ENCODE results near the gene ABCA1.
A peak's percentile ranks its signal among the peaks of the same experiment; 100 is the strongest.

The ABCA1 gene

DNA sequence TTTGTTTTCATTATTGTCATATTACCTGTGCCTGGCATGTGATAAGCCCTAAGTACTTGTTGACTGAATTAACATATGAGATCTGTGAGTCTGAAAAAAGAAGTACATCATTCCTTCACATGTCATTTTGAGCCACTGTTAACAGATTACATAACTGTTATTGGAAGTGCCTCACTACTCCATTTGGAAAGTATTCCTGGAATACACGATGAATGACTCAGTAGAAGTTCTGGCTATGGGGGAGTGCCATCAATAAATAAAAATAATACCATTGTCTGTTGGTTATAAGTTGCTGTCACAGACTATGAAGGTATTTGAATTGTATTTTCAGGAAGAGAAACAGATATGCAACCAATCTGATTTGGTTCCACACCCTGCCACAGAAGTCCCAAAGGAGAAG lies 151.2 kb downstream of the ABCA1 start:
- Histone ChIP-seq H3K4me1 (ENCODE audit: low read length) (peaks cover 61% of the 10 kb centered on the region), H3K9me3 (ENCODE audit: insufficient read depth, low read length) (no peaks in the 10 kb centered on the region), H3K4me3 (ENCODE audit: low read length) (no peak overlapping the region), H2AFZ (ENCODE audit: low read depth, low read length) (no peak overlapping the region), H3K27me3 (ENCODE audit: low read depth, low read length) (no peaks in the 10 kb centered on the region), H4K20me1 (ENCODE audit: insufficient read depth, low read length) (no peaks in the 10 kb centered on the region), H3K9ac (ENCODE audit: low read length) (no peak overlapping the region), H3K36me3 (replicated peaks; ENCODE audit: low read depth, low read length) (no peaks in the 10 kb centered on the region), H3K4me2 (ENCODE audit: low read length) (no peak overlapping the region), H3K79me2 (ENCODE audit: low read length) (no peaks in the 10 kb centered on the region), H3K27ac (ENCODE audit: low read length) (no peak overlapping the region)
- no peak for TF ChIP-seq EZH2phosphoT487 (IDR thresholded peaks at IDR 0.05; ENCODE audit: low read depth)
- TF ChIP-seq, protein P1, sequence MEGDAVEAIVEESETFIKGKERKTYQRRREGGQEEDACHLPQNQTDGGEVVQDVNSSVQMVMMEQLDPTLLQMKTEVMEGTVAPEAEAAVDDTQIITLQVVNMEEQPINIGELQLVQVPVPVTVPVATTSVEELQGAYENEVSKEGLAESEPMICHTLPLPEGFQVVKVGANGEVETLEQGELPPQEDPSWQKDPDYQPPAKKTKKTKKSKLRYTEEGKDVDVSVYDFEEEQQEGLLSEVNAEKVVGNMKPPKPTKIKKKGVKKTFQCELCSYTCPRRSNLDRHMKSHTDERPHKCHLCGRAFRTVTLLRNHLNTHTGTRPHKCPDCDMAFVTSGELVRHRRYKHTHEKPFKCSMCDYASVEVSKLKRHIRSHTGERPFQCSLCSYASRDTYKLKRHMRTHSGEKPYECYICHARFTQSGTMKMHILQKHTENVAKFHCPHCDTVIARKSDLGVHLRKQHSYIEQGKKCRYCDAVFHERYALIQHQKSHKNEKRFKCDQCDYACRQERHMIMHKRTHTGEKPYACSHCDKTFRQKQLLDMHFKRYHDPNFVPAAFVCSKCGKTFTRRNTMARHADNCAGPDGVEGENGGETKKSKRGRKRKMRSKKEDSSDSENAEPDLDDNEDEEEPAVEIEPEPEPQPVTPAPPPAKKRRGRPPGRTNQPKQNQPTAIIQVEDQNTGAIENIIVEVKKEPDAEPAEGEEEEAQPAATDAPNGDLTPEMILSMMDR (IDR thresholded peaks at IDR 0.05; ENCODE audit: low read depth, low read length), result no peak

DNA sequence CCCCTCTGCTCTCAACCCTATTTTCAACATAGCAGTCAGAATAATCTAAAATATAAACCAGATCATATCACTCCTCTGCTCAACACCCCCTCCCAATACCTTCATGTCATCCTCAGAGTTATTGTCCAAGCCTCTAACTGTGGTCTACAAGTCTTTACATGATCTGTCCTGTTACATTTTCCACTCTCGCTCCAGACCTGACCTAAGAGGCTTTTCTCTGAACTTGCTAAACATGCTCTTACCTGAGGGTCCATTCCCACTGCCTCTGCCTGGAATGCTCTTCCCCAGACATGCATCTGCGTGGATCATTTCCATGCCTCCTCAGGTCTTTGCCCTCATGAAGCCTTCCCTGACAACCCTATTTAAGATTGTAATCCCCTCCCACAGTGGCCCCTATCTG lies 152.0 kb downstream of the ABCA1 start:
- Histone ChIP-seq H3K9ac (ENCODE audit: low read length) (peak overlapping the region; percentile 35; the same call in 1 of the 2 replicates), H3K79me2 (ENCODE audit: low read length) (no peaks in the 10 kb centered on the region), H2AFZ (ENCODE audit: low read depth, low read length) (no peak overlapping the region), H3K4me1 (ENCODE audit: low read length) (peaks cover 61% of the 10 kb centered on the region), H3K36me3 (replicated peaks; ENCODE audit: low read depth, low read length) (peaks cover 3% of the 10 kb centered on the region), H3K4me3 (ENCODE audit: low read length) (0 out of 2 replicates have a peak overlapping the region, but pooled peaks have one; percentile 64), H3K27me3 (ENCODE audit: low read depth, low read length) (no peaks in the 10 kb centered on the region), H4K20me1 (ENCODE audit: insufficient read depth, low read length) (no peaks in the 10 kb centered on the region), H3K27ac (ENCODE audit: low read length) (peak overlapping the region; percentile 70), H3K9me3 (ENCODE audit: insufficient read depth, low read length) (no peaks in the 10 kb centered on the region), H3K4me2 (ENCODE audit: low read length) (peak overlapping the region; percentile 64)
- TF ChIP-seq, protein P1 (IDR thresholded peaks at IDR 0.05; ENCODE audit: low read depth, low read length), result no peak
- no peak for TF ChIP-seq EZH2phosphoT487 (IDR thresholded peaks at IDR 0.05; ENCODE audit: low read depth)

DNA sequence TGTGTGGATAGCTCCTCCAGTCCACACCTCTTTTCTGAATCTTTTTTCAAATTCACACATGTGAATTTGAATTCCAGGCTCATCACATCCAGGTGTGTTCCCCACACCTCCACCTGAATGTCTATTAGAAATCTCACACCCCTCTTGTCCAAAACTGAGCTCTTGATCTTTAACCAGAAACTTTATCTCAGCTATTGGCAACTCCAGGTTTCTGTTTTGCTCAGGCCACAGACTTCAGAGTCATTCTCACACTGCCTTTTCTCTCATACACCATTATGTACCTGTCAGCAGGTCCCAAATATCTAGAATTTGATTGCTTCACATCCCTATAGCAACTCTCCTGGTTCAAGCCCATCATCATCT lies 152.4 kb downstream of the ABCA1 start:
- TF ChIP-seq, protein P1 (IDR thresholded peaks at IDR 0.05; ENCODE audit: low read depth, low read length), result no peak
- Histone ChIP-seq H3K27ac (ENCODE audit: low read length) (peak overlapping the region; percentile 70), H3K27me3 (ENCODE audit: low read depth, low read length) (no peaks in the 10 kb centered on the region), H3K9me3 (ENCODE audit: insufficient read depth, low read length) (no peaks in the 10 kb centered on the region), H3K9ac (ENCODE audit: low read length) (peak overlapping the region; percentile 35), H3K4me2 (ENCODE audit: low read length) (peak overlapping the region; percentile 64), H3K79me2 (ENCODE audit: low read length) (no peaks in the 10 kb centered on the region), H3K4me1 (ENCODE audit: low read length) (peaks cover 62% of the 10 kb centered on the region), H3K4me3 (ENCODE audit: low read length) (peak overlapping the region; percentile 64), H3K36me3 (replicated peaks; ENCODE audit: low read depth, low read length) (peaks cover 3% of the 10 kb centered on the region), H4K20me1 (ENCODE audit: insufficient read depth, low read length) (no peaks in the 10 kb centered on the region), H2AFZ (ENCODE audit: low read depth, low read length) (peak overlapping the region; percentile 66)

- H3K9me3 ChIP-seq (ENCODE audit: insufficient read depth, low read length), result no peaks in the 10 kb centered on the region
- TF ChIP-seq EZH2phosphoT487 (IDR thresholded peaks at IDR 0.05; ENCODE audit: low read depth), result no peak
- TF ChIP-seq, protein P1 (IDR thresholded peaks at IDR 0.05; ENCODE audit: low read depth, low read length), result no peak
- no peaks in the 10 kb centered on the region for H3K27me3 ChIP-seq (ENCODE audit: low read depth, low read length)
- H3K79me2 ChIP-seq (ENCODE audit: low read length), result no peaks in the 10 kb centered on the region
- peak overlapping the region; percentile 66 for H2AFZ ChIP-seq (ENCODE audit: low read depth, low read length)
- H3K9ac ChIP-seq (ENCODE audit: low read length), result peak overlapping the region; percentile 35
- no peaks in the 10 kb centered on the region for H4K20me1 ChIP-seq (ENCODE audit: insufficient read depth, low read length)
- peak overlapping the region; percentile 70 for H3K27ac ChIP-seq (ENCODE audit: low read length)
- peak overlapping the region; percentile 64 for H3K4me3 ChIP-seq (ENCODE audit: low read length)
- H3K4me1 ChIP-seq (ENCODE audit: low read length), result peaks cover 62% of the 10 kb centered on the region
- peak overlapping the region; percentile 64 for H3K4me2 ChIP-seq (ENCODE audit: low read length)
- H3K36me3 ChIP-seq (replicated peaks; ENCODE audit: low read depth, low read length), result peaks cover 3% of the 10 kb centered on the region
Measured at GRCh38 chr9:104774831-104775573, 153.0 kb downstream of the ABCA1 start.

Data from OCI-LY3 (cell line).